OCI-LY1 (cell line): ENCODE data around the gene AHCYL1.
"Not testable (repeated sequence)": the region's sequence is repeated elsewhere in the genome, so short reads cannot be mapped to it uniquely, and the experiment has no call there.

Experiments
- H2AFZ ChIP-seq: fragments of 200-600 bp; sonication (generic), shearing (Covaris generic); 2 replicates; pipeline ENCODE4 v1.6.0; 2014; ENCODE audit warnings: antibody characterized with exemption, mild to moderate bottlenecking, low read length
- H3F3A ChIP-seq: fragments of 200-600 bp; sonication (generic), shearing (Covaris generic); 2 replicates; pipeline ENCODE4 v1.6.0; 2014; ENCODE audit warnings: mild to moderate bottlenecking, antibody characterized with exemption, low read length, moderate library complexity; ENCODE audit not compliant: insufficient read depth
- H3K27ac ChIP-seq: fragments of 200-600 bp; sonication (generic); 2 replicates; pipeline ENCODE4 v1.5.1; 2014; ENCODE audit warnings: low read length, mixed run types, mild to moderate bottlenecking, low read depth; ENCODE audit not compliant: poor library complexity, severe bottlenecking
- H3K27me3 ChIP-seq: fragments of 200-600 bp; sonication (generic); 2 replicates; pipeline ENCODE4 v1.6.0; 2014; ENCODE audit warnings: antibody characterized with exemption, mild to moderate bottlenecking, low read length, moderate library complexity; ENCODE audit not compliant: insufficient read depth
- H3K36me3 ChIP-seq: fragments of 200-600 bp; sonication (generic); 2 replicates; pipeline ENCODE4 v1.6.1; 2014; ENCODE audit warnings: mild to moderate bottlenecking, antibody characterized with exemption, low read length, moderate library complexity, mixed read lengths; ENCODE audit not compliant: insufficient read depth
- H3K4me1 ChIP-seq: fragments of 200-600 bp; sonication (generic); 2 replicates; pipeline ENCODE4 v1.5.1; 2014; ENCODE audit warnings: mild to moderate bottlenecking, low read length, moderate library complexity; ENCODE audit not compliant: insufficient read depth, severe bottlenecking
- H3K4me2 ChIP-seq: fragments of 200-600 bp; sonication (generic), shearing (Covaris generic); 2 replicates; pipeline ENCODE4 v1.6.1; 2014; ENCODE audit warnings: low read length
- H3K4me3 ChIP-seq: fragments of 200-600 bp; sonication (generic); 2 replicates; pipeline ENCODE4 v1.5.1; 2014; ENCODE audit warnings: low read length, low read depth, mild to moderate bottlenecking, mixed read lengths; ENCODE audit not compliant: poor library complexity, severe bottlenecking
- H3K79me2 ChIP-seq: fragments of 200-600 bp; shearing (Covaris generic); 2 replicates; pipeline ENCODE4 v1.6.1; 2016; ENCODE audit warnings: mixed run types, low read length, mixed read lengths; ENCODE audit not compliant: insufficient read depth
- H3K9ac ChIP-seq: fragments of 200-600 bp; sonication (generic), shearing (Covaris generic); 2 replicates; pipeline ENCODE4 v1.6.1; 2014; ENCODE audit warnings: mild to moderate bottlenecking, low read length, mixed read lengths
- H3K9me2 ChIP-seq: fragments of 200-600 bp; sonication (generic), shearing (Covaris generic); 2 replicates; pipeline ENCODE4 v1.6.1; 2014; ENCODE audit warnings: low read depth, mild to moderate bottlenecking, low read length, mixed read lengths
- H3K9me3 ChIP-seq: fragments of 200-600 bp; shearing (Covaris generic); 2 replicates; pipeline ENCODE4 v1.6.1; 2014; ENCODE audit warnings: low read length, mixed read lengths
- H4K20me1 ChIP-seq: fragments of 200-600 bp; sonication (generic), shearing (Covaris generic); 2 replicates; pipeline ENCODE4 v1.6.0; 2016; ENCODE audit warnings: mild to moderate bottlenecking, low read length; ENCODE audit not compliant: insufficient read depth
- CTCF ChIP-seq: fragments of 200-600 bp; sonication (generic), shearing (Covaris generic); IDR thresholded peaks from 2 replicates; pipeline ENCODE4 v1.5.1; 2017; ENCODE audit warnings: mild to moderate bottlenecking, antibody characterized with exemption, low read length, moderate library complexity, mixed read lengths
- EZH2 ChIP-seq: fragments of 200-600 bp; sonication (generic), shearing (Covaris generic); IDR thresholded peaks from 2 replicates; pipeline ENCODE4 v1.8.0; 2017; ENCODE audit warnings: borderline replicate concordance, mixed run types, mild to moderate bottlenecking, antibody characterized with exemption, low read length, moderate library complexity, mixed read lengths

AHCYL1 gene

DNA sequence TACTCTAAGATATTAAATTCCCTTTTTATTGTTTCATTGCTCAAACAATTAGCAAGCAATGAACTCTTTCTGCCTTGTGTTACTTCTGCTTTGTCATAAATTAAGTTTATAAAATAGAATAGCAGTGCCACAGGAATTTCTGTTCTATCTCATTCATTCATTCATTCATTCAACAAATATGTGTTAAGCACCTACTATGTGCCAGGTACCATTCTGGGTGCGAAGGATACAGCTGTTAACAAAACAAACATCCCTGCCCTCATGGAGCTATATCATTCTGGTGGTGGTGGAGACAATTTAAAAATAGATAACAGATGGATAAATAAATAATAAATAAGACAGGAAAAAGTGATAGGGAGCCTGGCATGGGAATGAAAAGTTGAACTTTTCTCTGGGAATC lies 34.5 kb upstream of the AHCYL1 start:
- Histone ChIP-seq H3F3A (no peaks in the 10 kb centered on the region), H3K4me1 (no peaks in the 10 kb centered on the region)

DNA sequence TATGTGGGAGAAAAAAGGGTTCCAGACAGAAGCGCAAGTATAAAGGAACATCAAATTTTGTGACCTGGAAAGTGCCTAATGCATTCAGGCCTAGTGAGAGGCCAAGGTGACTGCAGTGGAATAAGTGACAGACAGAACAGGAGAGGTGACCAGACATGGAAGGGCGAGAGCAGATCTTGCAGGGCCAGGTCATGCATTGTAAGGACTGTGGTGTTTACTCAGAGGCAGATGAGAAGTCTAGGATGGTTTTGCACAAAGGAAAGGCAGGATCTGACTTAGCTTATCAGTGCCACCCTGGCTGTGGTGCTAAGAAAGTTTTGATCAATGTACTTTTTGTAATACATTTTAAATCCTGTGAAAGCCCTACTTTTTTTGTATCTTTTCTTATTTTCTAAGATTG lies 34.1 kb upstream of the AHCYL1 start:
- Histone ChIP-seq H3K27me3 (no peaks in the 10 kb centered on the region), H3K9ac (no peak overlapping the region), H3K4me2 (no peak overlapping the region), H3K9me2 (no peaks in the 10 kb centered on the region), H3K79me2 (no peaks in the 10 kb centered on the region), H3K4me3 (no peak overlapping the region), H3K36me3 (no peaks in the 10 kb centered on the region), H3K4me1 (no peaks in the 10 kb centered on the region), H2AFZ (no peak overlapping the region), H3F3A (no peaks in the 10 kb centered on the region), H3K27ac (no peak overlapping the region), H4K20me1 (no peaks in the 10 kb centered on the region), H3K9me3 (no peaks in the 10 kb centered on the region)
- TF ChIP-seq EZH2 (no peak), CTCF (no peak)

More for the DNA sequence above, 34.5 kb upstream of the AHCYL1 start:
- Histone ChIP-seq H3K36me3 (no peaks in the 10 kb centered on the region), H4K20me1 (no peaks in the 10 kb centered on the region), H2AFZ (no peak overlapping the region), H3K4me2 (no peak overlapping the region), H3K9me3 (no peaks in the 10 kb centered on the region), H3K4me3 (no peak overlapping the region), H3K9ac (no peak overlapping the region), H3K27me3 (no peaks in the 10 kb centered on the region), H3K79me2 (no peaks in the 10 kb centered on the region), H3K9me2 (no peaks in the 10 kb centered on the region), H3K27ac (no peak overlapping the region)
- TF ChIP-seq EZH2, result no peak
- TF ChIP-seq CTCF, result no peak

DNA sequence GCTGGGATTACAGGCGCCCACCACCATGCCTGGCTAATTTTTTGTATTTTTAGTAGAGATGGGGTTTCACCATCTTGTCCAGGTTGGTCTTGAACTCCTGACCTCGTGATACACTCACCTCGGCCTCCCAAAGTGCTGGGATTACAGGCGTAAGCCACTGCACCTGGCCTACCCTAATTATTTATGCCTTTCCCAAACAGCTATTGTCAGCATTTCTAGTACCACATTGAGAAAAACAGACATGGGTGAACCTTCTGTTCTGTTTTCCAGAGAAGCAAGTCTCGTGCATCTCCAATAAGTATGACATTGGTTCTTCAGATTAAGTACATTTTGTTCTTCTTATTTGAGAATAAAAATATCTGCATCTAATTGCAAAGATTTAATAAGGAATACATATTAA lies 33.1 kb upstream of the AHCYL1 start:
- not testable (repeated sequence) for H3K27ac ChIP-seq

GRCh38 chr1:109954041-109954512 lies 30.5 kb upstream of the AHCYL1 start:
- H3F3A ChIP-seq, result no peaks in the 10 kb centered on the region
- no peaks in the 10 kb centered on the region for H3K9me3 ChIP-seq
- no peaks in the 10 kb centered on the region for H3K36me3 ChIP-seq
- H4K20me1 ChIP-seq, result no peaks in the 10 kb centered on the region
- no peak overlapping the region for H3K9ac ChIP-seq
- no peak overlapping the region for H3K27ac ChIP-seq
- H3K4me2 ChIP-seq, result no peak overlapping the region
- TF ChIP-seq EZH2 (no peak), CTCF (no peak)
- no peaks in the 10 kb centered on the region for H3K79me2 ChIP-seq
- H3K9me2 ChIP-seq, result no peaks in the 10 kb centered on the region
- H3K4me1 ChIP-seq, result no peaks in the 10 kb centered on the region
- no peak overlapping the region for H3K4me3 ChIP-seq
- no peak overlapping the region for H2AFZ ChIP-seq
- H3K27me3 ChIP-seq, result no peaks in the 10 kb centered on the region

More for the DNA sequence above, 33.1 kb upstream of the AHCYL1 start:
- H3K79me2 ChIP-seq, H3K4me2 ChIP-seq, H3K9ac ChIP-seq, H3K4me1 ChIP-seq, H3K36me3 ChIP-seq, H2AFZ ChIP-seq, H3F3A ChIP-seq, H3K4me3 ChIP-seq, H3K9me3 ChIP-seq, H3K9me2 ChIP-seq, H3K27me3 ChIP-seq, H4K20me1 ChIP-seq: not testable (repeated sequence)
